Measurements from ENCODE around the gene PNPLA8. TPM values are rescaled to one million over a fixed set of nuclear protein-coding genes. Genes with fewer than 3 reads are reported as not detected.

Gene PNPLA8
- total RNA-seq, 1 experiment from 2014 or later: 31.3 TPM

GRCh38 chr7:108497082-108497725, 28.7 kb downstream of the PNPLA8 start:
- peak; percentile 92 for TF ChIP-seq CTCF (conservative IDR thresholded peaks at IDR 0.05)
- TF ChIP-seq EZH2 (IDR thresholded peaks at IDR 0.05; ENCODE audit: low read depth): no peak
- H3K4me1 ChIP-seq (replicated peaks; ENCODE audit: insufficient read depth): no peaks in the 10 kb centered on the region
- peaks cover 3% of the 10 kb centered on the region; the same call in 1 of the 2 replicates for H3K36me3 ChIP-seq (ENCODE audit: low read depth)
- CTCF ChIA-PET: interaction anchor here (0.6 to 1.4 kb wide), 5 partner anchors 10 to 502 kb away, joined by 3 to 4 read pairs (median 4); no protein-coding TSS in a partner anchor
- H3K4me3 ChIP-seq: no peak overlapping the region
- POLR2A ChIA-PET (ENCODE audit: unreplicated experiment): interaction anchor here (0.6 kb wide), 1 partner anchor 29 kb away, joined by 4 read pairs; the partner anchor contains the start of gene PNPLA8
- BruUV-seq (replicated peaks): no TSS peak
- no peaks in the 10 kb centered on the region for H4K20me1 ChIP-seq (ENCODE audit: insufficient read depth)
- H2AFZ ChIP-seq: no peak overlapping the region
- DNase-seq: peak; percentile 40 to 49
- no peaks in the 10 kb centered on the region for H3K9me3 ChIP-seq (ENCODE audit: insufficient read depth, low read depth)
- peaks cover 14% of the 10 kb centered on the region; the same call in 1 of the 2 replicates for H3F3A ChIP-seq (ENCODE audit: insufficient read depth, low read depth)
- H3K9me2 ChIP-seq (ENCODE audit: insufficient read depth): no peaks in the 10 kb centered on the region
- intact Hi-C loops (cut with micrococcal nuclease; ENCODE audit: unreplicated experiment): loop anchor here (1.0 to 10.0 kb wide), 4 partner anchors 37 to 752 kb away; partner anchors contain the start of gene CBLL1
- no peak overlapping the region for H3K4me2 ChIP-seq
- no peak overlapping the region for H3K27ac ChIP-seq
- H3K79me2 ChIP-seq (ENCODE audit: low read depth): no peaks in the 10 kb centered on the region
- H3K27me3 ChIP-seq (ENCODE audit: insufficient read depth, low read depth): no peaks in the 10 kb centered on the region

- Histone ChIP-seq H3K4me1 (replicated peaks; ENCODE audit: insufficient read depth) (no peaks in the 10 kb centered on the region), H2AFZ (no peak overlapping the region), H3K79me2 (ENCODE audit: low read depth) (no peaks in the 10 kb centered on the region), H3K9me3 (ENCODE audit: insufficient read depth, low read depth) (no peaks in the 10 kb centered on the region), H3K9me2 (ENCODE audit: insufficient read depth) (no peaks in the 10 kb centered on the region), H3F3A (ENCODE audit: insufficient read depth, low read depth) (0 out of 2 replicates have a peak, but pooled peaks cover 4% of the 10 kb centered on the region), H3K4me2 (no peak overlapping the region), H3K27me3 (ENCODE audit: insufficient read depth, low read depth) (no peaks in the 10 kb centered on the region), H3K27ac (no peak overlapping the region), H3K36me3 (ENCODE audit: low read depth) (peaks cover 3% of the 10 kb centered on the region; the same call in 1 of the 2 replicates), H4K20me1 (ENCODE audit: insufficient read depth) (no peaks in the 10 kb centered on the region), H3K4me3 (no peak overlapping the region)
- ChIA-PET CTCF (interaction anchor here (0.6 kb wide), 2 partner anchors 306 to 386 kb away, joined by 3 to 5 read pairs; no protein-coding TSS in a partner anchor), POLR2A (ENCODE audit: unreplicated experiment) (interaction anchor here (0.5 to 0.6 kb wide), 3 partner anchors 199 to 574 kb away, joined by 3 to 6 read pairs (median 5); no protein-coding TSS in a partner anchor)
- intact Hi-C loops (cut with micrococcal nuclease; ENCODE audit: unreplicated experiment): loop anchor here (10.0 kb wide), 1 partner anchor 748 kb away; the partner anchor contains the start of gene CBLL1
- TF ChIP-seq CTCF (conservative IDR thresholded peaks at IDR 0.05) (no peak), EZH2 (IDR thresholded peaks at IDR 0.05; ENCODE audit: low read depth) (no peak)
- BruUV-seq (replicated peaks): no TSS peak
- peak in 1 of 2 experiments; percentile 11 for DNase-seq
Measured at GRCh38 chr7:108492742-108493141, 33.2 kb downstream of the PNPLA8 start.

- no peak overlapping the region for H3K4me2 ChIP-seq
- H3K27ac ChIP-seq: no peak overlapping the region
- TF ChIP-seq CTCF (conservative IDR thresholded peaks at IDR 0.05) (no peak), EZH2 (IDR thresholded peaks at IDR 0.05; ENCODE audit: low read depth) (no peak)
- H3K9me2 ChIP-seq (ENCODE audit: insufficient read depth): no peaks in the 10 kb centered on the region
- ChIA-PET POLR2A (ENCODE audit: unreplicated experiment) (no interaction called here), CTCF (interaction anchor here (0.6 kb wide), 1 partner anchor 312 kb away, joined by 3 read pairs; no protein-coding TSS in a partner anchor)
- H3F3A ChIP-seq (ENCODE audit: insufficient read depth, low read depth): no peaks in the 10 kb centered on the region
- no peaks in the 10 kb centered on the region for H3K4me1 ChIP-seq (replicated peaks; ENCODE audit: insufficient read depth)
- H3K9me3 ChIP-seq (ENCODE audit: insufficient read depth, low read depth): no peaks in the 10 kb centered on the region
- no peak overlapping the region for H2AFZ ChIP-seq
- no peaks in the 10 kb centered on the region for H3K27me3 ChIP-seq (ENCODE audit: insufficient read depth, low read depth)
- no peaks in the 10 kb centered on the region for H3K79me2 ChIP-seq (ENCODE audit: low read depth)
- DNase-seq: no peak
- no peak overlapping the region for H3K4me3 ChIP-seq
- no TSS peak for BruUV-seq (replicated peaks)
- H3K36me3 ChIP-seq (ENCODE audit: low read depth): no peaks in the 10 kb centered on the region; the same call in 1 of the 2 replicates
- intact Hi-C loops (cut with micrococcal nuclease; ENCODE audit: unreplicated experiment): no loop called here
- no peaks in the 10 kb centered on the region for H4K20me1 ChIP-seq (ENCODE audit: insufficient read depth)
Measured at GRCh38 chr7:108488768-108489538, 37.0 kb downstream of the PNPLA8 start.
